GM18508 (cell line): ENCODE data around the gene JAKMIP2.
"Not testable (repeated sequence)": the region's sequence is repeated elsewhere in the genome, so short reads cannot be mapped to it uniquely, and the experiment has no call there.

Source experiments
- ATAC-seq: cut with Tn5 transposase; IDR thresholded peaks from one replicate; pipeline ENCODE4 v1.9.1; 2021; ENCODE audit warnings: moderate number of reproducible peaks; ENCODE audit not compliant: insufficient read depth, unreplicated experiment

JAKMIP2 gene

GRCh38 chr5:147621016-147621415, 161.5 kb downstream of the JAKMIP2 start:
- no peak for ATAC-seq

DNA sequence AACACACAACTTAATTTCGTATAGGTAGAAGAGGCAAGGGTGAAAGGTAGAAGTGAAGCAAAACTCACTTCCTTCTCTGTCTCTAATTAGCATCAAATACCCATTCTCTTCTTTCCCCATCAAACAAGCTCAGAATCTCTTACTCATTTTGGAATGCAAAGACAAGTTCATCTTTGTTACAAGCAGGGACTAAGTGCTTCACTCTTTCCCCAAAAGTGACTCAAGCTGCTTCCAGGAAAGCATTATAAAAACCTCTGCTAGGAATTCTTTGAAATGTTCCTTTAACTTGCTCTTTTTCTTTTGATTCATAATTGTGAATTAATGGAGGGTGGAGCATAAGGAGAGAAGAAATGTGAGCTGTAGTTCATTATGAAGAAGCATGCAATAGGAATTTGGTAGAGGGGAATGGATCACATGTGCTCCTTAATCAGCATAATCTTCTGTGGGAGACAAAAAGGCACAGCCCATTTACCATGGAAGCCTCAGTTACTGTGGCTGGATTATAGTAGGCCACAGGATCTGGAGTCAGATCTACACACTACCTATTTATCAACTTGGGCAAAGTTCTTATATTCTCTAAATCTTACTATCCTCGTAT, 163.1 kb downstream of the JAKMIP2 start:
- no peak for ATAC-seq

DNA sequence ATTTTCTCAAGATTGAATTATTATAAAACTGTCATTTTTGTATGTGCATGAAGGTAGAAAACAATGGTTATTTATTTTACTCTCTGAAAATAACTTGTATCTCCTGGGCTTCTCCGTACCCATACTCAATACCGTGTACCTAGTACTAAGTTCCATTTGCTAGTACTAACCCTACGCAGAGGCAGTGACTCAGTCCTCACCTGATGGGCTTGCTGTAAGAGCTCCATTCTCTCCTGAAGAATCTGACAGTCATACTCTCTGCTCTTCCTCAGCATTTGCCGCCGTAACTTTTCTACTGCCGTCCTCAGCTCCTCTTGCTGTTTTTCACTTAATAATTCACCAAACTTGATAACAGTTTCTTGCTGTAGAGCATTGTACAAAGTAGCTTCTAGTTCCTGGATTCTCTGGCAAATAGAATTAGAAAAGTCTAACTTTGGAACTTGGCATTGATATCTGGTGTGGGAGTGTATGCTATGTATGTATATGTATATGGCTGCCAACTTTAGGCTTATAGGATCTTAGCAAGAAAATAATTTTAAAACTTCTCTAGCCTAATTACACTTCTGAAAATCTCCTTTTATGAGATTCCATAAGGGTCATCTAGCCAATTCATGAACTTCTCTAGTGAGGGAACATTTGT, 164.7 kb downstream of the JAKMIP2 start:
- ATAC-seq, result no peak

GRCh38 chr5:147617191-147617606, 165.3 kb downstream of the JAKMIP2 start:
- no peak for ATAC-seq

DNA sequence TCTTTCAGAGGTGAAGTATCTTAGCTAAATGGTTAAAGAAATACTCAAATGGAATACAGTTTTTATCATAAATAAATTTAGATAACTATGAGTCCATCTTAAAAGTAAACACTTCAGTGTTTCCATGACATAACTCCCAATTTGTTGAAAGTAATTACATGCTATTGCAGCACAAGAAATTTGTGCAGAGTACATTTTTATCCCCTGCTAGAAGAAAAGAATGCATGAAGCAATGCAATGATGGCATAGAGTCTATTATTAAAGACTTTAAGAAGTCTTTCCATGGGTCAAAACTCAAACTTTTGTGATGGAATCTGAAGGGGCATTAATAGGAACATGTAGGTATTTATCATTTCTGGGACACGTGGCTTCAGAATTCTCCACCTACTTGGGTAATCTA, 166.1 kb downstream of the JAKMIP2 start:
- no peak for ATAC-seq

GRCh38 chr5:147613359-147613758, 169.2 kb downstream of the JAKMIP2 start:
- ATAC-seq, result no peak

GRCh38 chr5:147611483-147611882, 171.0 kb downstream of the JAKMIP2 start:
- no peak for ATAC-seq

GRCh38 chr5:147610798-147611197, 171.7 kb downstream of the JAKMIP2 start:
- ATAC-seq, result no peak

DNA sequence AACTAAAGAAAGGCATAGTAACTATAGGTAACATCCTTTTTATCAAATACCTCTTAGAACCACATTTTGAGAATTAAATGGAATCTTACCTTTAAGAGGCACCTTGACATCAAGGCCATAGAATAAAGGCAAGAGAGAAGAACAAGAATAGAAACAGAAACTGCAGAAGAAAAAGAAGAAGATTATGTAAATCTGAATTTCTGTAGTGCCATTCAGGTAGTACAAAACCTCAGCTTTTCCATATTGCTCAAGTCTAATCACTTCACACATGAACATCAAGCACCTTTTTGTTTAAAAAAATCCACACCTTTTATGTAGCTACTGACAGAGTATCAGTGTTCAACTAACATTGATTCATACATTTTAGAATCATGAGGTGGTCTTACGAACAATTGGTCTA, 180.9 kb downstream of the JAKMIP2 start:
- ATAC-seq, result no peak

DNA sequence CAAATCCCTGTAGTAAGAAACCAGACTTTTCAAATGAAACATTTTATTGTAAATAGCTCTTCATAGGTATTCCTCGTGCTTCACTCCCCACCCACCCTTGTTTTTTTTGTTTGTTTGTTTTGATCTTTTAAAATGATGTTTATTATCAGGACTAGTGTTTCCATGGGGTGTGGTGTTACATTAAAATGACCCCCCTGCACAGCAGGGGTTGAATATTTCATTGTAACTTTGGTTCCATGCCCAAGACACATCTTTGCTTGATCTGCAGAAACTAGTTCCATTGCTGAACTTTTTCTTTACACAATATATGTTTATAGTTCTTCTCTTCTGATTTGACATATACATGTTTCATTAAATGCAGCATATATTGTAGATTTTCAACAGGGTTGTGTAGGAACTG, 191.4 kb downstream of the JAKMIP2 start:
- ATAC-seq, result no peak

GRCh38 chr5:147590096-147590495, 192.4 kb downstream of the JAKMIP2 start:
- no peak for ATAC-seq

DNA sequence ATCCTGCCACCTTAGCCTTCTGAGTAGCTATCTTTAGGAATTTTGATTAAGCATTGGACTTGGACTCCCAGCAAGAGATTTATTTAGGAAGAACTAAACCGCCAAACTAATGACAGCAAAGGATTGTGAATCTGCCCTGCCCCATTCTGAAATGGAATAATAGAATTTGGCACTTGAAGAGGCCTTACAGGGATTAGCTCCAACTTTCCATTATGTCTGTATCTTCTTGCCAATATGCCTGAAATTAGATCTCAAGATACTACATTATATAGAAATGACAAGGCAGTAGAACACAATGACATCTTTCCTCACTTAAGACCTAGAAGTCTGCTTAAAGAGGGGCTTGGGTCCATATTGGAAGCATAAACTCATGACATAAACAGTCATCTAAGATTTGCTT, 195.7 kb downstream of the JAKMIP2 start:
- no peak for ATAC-seq

- ATAC-seq, result no peak
Observed at GRCh38 chr5:147586221-147586620, 196.3 kb downstream of the JAKMIP2 start.

DNA sequence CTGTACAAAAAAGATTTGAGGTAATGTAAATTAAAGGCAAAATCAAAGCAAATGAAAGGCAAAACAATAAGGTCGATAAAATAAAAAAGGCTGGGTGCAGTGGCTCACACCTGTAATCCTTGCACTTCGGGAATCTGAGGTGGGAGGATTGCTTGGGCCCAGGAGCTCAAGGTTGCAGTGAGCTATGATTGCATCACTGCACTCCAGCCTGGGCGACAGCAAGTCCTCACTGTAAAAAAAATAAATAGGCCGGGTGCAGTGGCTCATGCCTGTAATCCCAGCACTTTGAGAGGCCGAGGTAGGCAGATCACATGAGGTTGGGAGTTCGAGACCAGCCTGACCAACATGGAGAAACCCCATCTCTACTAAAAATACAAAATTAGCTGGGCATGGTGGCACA, 200.3 kb downstream of the JAKMIP2 start:
- not testable (repeated sequence) for ATAC-seq

GRCh38 chr5:147580418-147580817, 202.1 kb downstream of the JAKMIP2 start:
- not testable (repeated sequence) for ATAC-seq

DNA sequence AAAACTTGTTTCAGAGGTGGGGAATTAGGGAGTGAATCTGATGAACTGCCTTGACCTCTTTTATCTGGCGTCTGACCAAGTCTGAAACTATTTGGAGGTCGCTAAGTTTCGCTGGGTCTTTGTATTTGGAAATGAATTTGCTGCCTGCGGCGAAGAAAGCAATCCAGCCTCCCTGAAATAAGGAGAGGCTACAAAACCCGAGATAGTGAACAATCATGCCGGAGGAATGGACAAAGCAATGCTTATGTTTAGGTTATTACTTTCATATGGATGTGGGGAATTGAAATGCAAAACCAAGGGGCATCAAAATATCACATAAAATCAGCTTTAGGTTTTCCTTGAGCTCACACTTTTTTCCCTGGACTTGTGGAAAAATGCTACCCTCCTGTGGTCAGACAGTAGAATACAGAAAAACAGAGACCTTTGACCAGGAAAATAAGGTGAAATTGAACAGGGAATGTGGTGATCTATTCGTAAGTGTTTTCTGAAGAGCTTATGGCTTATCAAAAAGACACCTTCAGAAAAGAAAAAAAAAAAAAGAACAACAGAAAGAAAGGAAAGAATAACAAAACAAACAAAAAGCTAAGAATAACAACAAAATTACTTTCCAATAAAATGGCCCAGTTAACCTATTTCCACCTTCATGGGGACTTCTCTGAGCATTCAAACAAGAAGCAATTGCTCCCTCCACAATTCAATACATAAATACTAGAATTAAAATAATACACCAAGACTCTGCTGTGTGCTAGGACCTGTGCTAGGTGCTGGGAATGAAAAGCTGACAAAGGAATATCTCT, 204.1 kb downstream of the JAKMIP2 start:
- ATAC-seq, result no peak

- ATAC-seq, result no peak
Observed at GRCh38 chr5:147576646-147577535, 205.6 kb downstream of the JAKMIP2 start.

- ATAC-seq, result no peak
Observed at GRCh38 chr5:147575598-147575997, 206.9 kb downstream of the JAKMIP2 start.

DNA sequence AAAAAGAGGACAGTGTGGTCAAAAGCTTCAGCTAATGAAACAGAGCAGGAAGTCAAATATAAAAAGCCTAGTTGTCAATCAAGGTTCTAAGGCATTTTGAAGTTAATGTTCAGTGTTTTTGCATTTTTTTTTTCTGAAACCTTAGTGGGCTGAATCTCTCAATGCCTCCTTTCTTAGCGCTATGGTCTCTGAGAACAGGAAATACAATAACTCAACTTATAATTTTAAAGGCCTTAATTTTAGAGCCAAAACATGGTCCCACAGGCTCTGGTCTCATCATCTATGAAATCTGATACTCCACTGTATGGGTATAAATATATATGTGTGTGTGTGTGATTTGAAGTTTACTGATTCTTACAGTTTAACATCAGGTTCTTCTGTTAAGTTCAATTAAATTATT, 209.3 kb downstream of the JAKMIP2 start:
- no peak for ATAC-seq

DNA sequence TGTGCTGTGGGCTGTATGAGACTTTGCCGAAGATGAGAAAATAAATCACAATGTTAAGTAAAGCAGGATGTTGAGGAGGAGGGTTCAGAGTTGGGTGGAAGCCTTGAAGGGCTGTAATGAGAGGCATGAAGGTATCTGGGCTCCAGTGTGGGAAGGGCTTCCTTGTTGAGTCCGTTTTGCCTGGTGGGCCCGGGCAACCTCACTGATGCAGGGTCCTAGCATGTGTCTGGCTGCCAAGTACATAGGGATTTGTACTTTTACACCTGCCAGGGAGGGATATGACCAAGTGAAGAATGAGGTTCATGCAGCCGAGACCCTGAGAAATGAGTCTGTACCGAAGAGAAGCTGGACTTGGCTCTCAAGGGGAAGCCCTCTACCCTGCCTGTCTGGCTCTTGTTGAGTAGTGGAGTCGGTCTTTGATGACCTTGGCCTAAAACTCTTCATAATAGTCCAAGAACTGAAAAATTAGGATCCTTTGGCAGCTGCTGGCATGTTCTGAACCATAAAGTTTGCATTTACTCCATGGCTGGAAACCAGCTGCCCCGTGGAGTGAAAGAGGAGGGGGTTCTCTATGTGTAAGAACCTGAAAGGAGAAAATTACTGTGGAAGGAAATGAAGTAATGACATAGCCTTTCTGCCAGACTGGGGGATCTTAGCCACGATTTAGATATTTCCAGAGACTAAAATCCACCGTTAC, 213.7 kb downstream of the JAKMIP2 start:
- no peak for ATAC-seq
